AG04449 (cell line): ENCODE results near the gene IPCEF1.

ENCODE experiments used
- CTCF ChIA-PET: fragments of 350-600 bp; formaldehyde crosslinking; extraction: SDS; loops from one replicate; lab custom pipeline; 2021; ENCODE audit warnings: antibody characterized with exemption; lab: Yijun Ruan, JAX
- POLR2A ChIA-PET: fragments of 400-600, 350-600 bp; formaldehyde crosslinking; extraction: SDS; loops from one replicate; lab custom pipeline; 2020; ENCODE audit warnings: antibody characterized with exemption, inconsistent platforms; lab: Yijun Ruan, JAX
- DNase-seq: peaks from one replicate; pipeline ENCODE4 v3.0.0-alpha.2; 2010; ENCODE audit warnings: low read depth, low spot score
- H3K4me3 ChIP-seq: 2 replicates; pipeline ENCODE4 v1.5.1; 2011; ENCODE audit warnings: low read depth, mild to moderate bottlenecking, control low read depth, low read length
- TF ChIP-seq, protein P1 (sequence below): IDR thresholded peaks from one replicate; pipeline ENCODE4 v1.5.1; 2011; ENCODE audit warnings: mild to moderate bottlenecking, moderate library complexity, low read length, control low read depth, inconsistent platforms; ENCODE audit not compliant: insufficient read depth; ENCODE audit errors: missing control alignments

IPCEF1 gene

DNA sequence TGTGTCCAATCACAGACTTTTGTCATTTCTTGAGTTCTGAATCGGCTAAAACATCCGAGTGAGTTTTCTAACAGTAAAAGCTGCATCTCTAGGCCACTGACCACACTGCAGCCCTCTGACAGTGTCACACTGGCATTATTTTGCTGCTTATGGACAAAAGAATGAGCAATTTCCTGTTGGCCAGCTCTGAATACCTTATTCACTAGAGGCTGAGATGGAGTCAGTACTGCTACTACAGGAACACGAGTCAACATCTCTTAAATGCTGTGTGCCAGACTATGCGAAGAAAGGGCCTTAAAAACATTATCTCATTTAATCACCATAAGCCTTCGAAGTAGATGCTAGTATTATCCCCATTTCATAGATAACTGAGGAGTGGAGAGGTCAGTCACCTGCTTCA is 42.5 kb upstream of the IPCEF1 start:
- ChIA-PET POLR2A (no interaction called here), CTCF (interaction anchor here (0.7 to 1.0 kb wide), 2 partner anchors 160 to 1925 kb away, joined by 3 read pairs; no protein-coding TSS in a partner anchor)
- no peak for DNase-seq
- H3K4me3 ChIP-seq: no peak overlapping the region
- TF ChIP-seq, protein P1, sequence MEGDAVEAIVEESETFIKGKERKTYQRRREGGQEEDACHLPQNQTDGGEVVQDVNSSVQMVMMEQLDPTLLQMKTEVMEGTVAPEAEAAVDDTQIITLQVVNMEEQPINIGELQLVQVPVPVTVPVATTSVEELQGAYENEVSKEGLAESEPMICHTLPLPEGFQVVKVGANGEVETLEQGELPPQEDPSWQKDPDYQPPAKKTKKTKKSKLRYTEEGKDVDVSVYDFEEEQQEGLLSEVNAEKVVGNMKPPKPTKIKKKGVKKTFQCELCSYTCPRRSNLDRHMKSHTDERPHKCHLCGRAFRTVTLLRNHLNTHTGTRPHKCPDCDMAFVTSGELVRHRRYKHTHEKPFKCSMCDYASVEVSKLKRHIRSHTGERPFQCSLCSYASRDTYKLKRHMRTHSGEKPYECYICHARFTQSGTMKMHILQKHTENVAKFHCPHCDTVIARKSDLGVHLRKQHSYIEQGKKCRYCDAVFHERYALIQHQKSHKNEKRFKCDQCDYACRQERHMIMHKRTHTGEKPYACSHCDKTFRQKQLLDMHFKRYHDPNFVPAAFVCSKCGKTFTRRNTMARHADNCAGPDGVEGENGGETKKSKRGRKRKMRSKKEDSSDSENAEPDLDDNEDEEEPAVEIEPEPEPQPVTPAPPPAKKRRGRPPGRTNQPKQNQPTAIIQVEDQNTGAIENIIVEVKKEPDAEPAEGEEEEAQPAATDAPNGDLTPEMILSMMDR: no peak

DNA sequence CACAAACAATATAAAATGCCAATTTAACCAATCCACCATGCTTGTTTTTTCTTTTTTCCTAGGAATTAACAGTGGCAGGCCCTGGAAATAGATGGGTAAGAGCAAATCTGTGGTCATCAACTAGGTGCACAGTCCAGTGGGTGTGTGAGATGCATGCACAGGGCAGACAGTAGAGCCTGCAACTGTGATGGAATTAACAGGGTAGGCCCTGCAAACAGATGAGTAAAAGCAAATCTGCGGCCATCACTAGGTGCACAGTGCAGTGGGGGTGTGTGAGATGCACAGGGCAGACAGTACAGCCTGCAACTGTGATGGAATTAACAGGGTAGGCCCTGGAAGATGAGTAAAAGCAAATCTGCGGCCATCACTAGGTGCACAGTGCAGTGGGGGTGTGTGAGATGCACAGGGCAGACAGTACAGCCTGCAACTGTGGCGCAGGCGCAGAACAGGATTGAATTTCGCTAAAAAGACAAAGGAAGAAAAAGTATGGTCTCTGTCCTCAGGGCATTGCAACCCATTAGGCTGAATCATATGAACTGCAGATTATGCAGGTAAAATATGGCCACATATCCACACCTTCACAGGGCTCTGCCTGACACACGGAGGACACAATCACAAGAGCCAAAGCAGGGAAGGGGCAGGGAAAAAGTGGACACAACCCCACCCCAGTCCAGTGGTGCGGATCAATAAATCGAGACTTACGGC is 41.0 kb upstream of the IPCEF1 start:
- DNase-seq: no peak
- TF ChIP-seq, protein P1: no peak
- POLR2A ChIA-PET: no interaction called here
- H3K4me3 ChIP-seq: no peak overlapping the region
- CTCF ChIA-PET: no interaction called here

DNA sequence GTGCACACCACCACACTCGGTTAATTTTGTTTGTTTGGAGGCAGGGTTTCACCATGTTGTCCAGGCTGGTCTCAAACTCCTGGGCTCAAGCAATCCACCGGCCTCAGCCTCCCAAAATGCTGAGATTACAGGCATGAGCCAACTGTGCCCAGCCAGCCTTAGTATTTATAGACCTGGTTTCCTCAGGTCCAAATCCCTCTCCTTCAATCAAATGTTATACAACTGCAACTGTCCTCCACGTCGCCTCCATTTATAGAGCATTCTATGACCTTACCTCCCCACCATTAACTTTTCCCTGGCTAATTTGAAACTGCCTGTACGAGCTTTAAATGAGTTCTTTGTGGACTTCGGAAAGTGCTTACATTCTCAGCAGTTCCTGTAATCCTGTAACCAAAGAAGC is 39.3 kb upstream of the IPCEF1 start:
- DNase-seq: no peak
- TF ChIP-seq, protein P1: no peak
- ChIA-PET POLR2A (no interaction called here), CTCF (no interaction called here)
- no peak overlapping the region for H3K4me3 ChIP-seq

DNA sequence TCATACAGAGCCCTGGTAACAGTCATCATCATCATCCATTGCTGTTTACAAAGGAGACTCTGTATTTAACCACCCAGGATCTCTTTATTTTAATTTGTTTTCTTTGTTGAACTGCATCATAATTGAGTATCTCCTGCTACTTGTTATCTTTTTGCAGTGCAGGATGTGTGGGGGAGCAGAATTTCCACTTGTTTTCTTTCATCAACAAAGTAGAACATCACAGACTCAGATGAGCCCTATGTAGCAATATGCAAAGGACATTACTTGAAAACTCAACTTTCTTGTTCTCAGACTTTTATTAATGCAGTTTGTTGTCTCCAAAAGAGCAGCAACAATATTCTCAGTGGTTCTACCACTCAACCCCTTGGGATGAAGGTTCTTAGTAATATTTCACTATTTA is 38.7 kb upstream of the IPCEF1 start:
- no peak for DNase-seq
- TF ChIP-seq, protein P1: no peak
- no peak overlapping the region for H3K4me3 ChIP-seq
- CTCF ChIA-PET: no interaction called here
- POLR2A ChIA-PET: no interaction called here

DNA sequence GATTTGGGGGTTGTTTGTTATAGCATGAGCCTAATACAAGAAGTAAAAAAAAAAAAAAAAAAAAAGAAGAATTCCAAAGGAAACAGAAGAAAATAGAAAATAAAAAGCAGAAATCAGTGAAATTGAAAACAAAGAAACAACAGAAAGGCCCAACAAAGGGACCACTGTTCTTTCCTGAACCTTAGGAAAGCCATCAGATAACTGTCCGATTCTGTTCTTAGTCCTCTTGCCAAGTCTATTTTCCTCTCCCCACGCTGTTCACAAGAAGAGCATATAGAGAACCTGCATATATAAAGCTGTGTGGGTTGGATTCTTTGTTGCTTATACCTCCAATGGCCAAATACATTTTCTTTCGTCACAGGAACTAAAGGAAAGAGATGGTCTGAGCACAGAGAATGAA is 38.0 kb upstream of the IPCEF1 start:
- DNase-seq: no peak
- no peak overlapping the region for H3K4me3 ChIP-seq
- ChIA-PET CTCF (interaction anchor here (1.5 kb wide), 1 partner anchor 23 kb away, joined by 4 read pairs; no protein-coding TSS in a partner anchor), POLR2A (no interaction called here)
- TF ChIP-seq, protein P1: no peak

DNA sequence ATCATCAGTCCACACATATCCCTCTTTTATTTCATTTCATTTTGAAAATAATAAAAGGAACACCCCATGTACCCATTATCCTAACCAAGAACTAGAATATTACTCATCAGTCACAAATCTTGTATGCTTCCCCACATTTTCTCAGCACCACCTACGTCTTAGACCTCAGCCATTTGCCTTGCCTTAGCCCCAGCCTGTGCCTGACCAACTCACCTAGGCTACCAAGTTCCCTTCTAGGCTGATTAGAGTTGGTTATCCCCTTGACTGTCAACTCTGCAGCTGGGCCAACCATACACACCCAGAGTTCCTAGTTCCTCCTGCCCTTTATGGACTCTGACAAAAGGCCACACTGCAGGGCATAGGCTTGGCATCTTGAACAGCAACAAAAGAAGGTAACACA is 33.4 kb upstream of the IPCEF1 start:
- no peak for DNase-seq
- ChIA-PET CTCF (no interaction called here), POLR2A (no interaction called here)
- H3K4me3 ChIP-seq: no peak overlapping the region
- TF ChIP-seq, protein P1: no peak
